RWPE1 (cell line): ENCODE data around the gene FREM1.

Source experiments
- CTCF ChIA-PET: fragments of 350-600 bp; sonication (Branson Sonifier 250); formaldehyde crosslinking; extraction: SDS; loops from one replicate; lab custom pipeline; 2021; lab: Yijun Ruan, JAX
- POLR2A ChIA-PET: fragments of 400-600 bp; formaldehyde crosslinking; extraction: SDS; loops from one replicate; lab custom pipeline; 2020; ENCODE audit warnings: antibody characterized with exemption; ENCODE audit not compliant: low non-redundant PET; lab: Yijun Ruan, JAX
- DNase-seq: peaks from one replicate; pipeline ENCODE4 v3.0.0; 2012; ENCODE audit warnings: low spot score
- H3K27ac ChIP-seq: fragments of 450-650 bp; 2 replicates; pipeline ENCODE4 v1.5.1; 2017
- TF ChIP-seq, protein P1 (sequence below): fragments of 450-650 bp; conservative IDR thresholded peaks from 2 replicates; pipeline ENCODE4 v1.5.1; 2017; ENCODE audit warnings: low read depth, mild to moderate bottlenecking

The FREM1 gene, protein sequence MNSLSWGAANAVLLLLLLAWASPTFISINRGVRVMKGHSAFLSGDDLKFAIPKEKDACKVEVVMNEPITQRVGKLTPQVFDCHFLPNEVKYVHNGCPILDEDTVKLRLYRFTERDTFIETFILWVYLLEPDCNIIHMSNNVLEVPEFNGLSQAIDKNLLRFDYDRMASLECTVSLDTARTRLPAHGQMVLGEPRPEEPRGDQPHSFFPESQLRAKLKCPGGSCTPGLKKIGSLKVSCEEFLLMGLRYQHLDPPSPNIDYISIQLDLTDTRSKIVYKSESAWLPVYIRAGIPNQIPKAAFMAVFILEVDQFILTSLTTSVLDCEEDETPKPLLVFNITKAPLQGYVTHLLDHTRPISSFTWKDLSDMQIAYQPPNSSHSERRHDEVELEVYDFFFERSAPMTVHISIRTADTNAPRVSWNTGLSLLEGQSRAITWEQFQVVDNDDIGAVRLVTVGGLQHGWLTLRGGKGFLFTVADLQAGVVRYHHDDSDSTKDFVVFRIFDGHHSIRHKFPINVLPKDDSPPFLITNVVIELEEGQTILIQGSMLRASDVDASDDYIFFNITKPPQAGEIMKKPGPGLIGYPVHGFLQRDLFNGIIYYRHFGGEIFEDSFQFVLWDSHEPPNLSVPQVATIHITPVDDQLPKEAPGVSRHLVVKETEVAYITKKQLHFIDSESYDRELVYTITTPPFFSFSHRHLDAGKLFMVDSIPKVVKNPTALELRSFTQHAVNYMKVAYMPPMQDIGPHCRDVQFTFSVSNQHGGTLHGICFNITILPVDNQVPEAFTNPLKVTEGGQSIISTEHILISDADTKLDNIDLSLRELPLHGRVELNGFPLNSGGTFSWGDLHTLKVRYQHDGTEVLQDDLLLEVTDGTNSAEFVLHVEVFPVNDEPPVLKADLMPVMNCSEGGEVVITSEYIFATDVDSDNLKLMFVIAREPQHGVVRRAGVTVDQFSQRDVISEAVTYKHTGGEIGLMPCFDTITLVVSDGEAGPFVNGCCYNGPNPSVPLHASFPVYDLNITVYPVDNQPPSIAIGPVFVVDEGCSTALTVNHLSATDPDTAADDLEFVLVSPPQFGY (N-terminal part only)

DNA sequence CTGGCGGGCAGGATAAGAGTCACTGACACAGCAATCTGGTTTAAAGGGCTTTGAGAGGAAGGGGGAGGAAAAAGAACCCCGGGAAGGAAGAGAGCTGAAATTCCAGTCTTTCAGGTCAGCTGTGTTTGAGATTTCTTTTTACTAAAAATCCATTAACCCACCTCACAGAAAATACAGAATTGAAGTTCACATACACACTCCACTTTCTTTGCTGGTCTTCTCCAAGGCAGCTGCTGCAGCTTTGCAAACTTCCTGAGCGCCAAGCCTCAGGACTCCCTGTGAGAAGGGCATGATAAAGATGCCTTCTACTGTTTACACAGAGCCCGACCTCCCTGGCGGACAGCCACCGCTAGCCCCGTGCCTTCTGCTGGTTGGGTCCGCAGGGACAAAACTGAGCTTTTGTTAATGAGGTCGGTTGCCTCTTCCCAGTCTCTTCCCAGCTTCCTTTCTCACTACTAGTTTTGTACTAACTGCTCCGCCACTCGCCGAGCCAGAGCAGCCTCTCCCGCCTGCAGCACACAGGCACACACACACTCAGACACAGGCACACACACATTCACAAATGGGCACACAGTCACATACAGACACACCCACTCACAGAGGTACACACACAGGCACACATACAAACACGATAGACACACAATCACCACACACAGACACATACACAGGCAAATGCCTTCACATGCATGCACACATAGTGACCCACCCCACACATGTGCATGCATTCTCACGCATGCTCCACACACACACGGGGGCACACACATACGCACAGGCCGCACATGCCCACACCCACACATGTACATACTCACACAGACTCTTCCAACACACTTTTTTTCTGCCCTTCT lies at the start of gene FREM1:
TSS of gene FREM1 (minus strand) at position 468 of the 845 bp plus-strand sequence. CDS start 41,451 bp downstream, outside the sequence.
- ChIA-PET CTCF (no interaction called here), POLR2A (no interaction called here)
- DNase-seq: no peak
- TF ChIP-seq, protein P1, sequence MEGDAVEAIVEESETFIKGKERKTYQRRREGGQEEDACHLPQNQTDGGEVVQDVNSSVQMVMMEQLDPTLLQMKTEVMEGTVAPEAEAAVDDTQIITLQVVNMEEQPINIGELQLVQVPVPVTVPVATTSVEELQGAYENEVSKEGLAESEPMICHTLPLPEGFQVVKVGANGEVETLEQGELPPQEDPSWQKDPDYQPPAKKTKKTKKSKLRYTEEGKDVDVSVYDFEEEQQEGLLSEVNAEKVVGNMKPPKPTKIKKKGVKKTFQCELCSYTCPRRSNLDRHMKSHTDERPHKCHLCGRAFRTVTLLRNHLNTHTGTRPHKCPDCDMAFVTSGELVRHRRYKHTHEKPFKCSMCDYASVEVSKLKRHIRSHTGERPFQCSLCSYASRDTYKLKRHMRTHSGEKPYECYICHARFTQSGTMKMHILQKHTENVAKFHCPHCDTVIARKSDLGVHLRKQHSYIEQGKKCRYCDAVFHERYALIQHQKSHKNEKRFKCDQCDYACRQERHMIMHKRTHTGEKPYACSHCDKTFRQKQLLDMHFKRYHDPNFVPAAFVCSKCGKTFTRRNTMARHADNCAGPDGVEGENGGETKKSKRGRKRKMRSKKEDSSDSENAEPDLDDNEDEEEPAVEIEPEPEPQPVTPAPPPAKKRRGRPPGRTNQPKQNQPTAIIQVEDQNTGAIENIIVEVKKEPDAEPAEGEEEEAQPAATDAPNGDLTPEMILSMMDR: no peak
- no peak within 1 kb of the TSS for H3K27ac ChIP-seq

DNA sequence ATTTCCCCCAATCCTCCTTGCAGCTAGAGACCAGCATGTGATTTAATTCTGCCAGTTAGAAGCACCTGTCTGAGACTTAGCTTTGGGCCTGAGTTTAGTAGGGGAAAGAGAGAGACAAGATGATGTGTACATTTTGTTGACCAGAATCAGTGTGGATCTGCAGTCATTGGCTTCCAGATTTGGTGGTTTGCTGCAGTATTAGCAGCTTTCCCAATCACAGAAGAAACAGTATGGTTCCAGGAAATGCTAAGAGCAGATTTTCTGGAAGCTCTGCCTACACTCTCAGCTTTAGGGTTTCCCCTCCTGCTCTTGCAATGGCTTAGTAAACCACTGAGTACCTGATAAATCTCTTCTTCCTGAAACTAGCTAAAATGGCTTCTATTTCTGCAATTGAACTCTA lies 48.8 kb upstream of the FREM1 start:
- POLR2A ChIA-PET: no interaction called here

DNA sequence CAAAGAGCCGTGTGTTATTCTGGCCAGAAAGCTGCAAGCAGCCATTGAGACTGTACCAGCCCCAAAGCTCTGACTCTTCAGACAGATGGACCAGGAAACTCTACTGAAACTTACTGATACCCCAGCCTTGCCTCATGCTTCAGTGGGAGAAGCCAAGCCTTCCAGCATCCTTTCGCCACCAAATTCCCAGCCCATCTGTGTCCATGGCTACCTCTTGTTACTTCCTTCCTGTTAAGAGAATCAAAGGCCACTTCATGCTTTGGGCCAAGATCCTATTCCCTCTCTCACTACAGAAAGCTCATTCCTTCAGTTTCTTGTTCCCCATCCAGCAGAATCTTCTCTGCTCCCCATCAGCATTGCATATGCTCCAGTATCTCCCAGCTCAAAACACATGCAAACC lies 46.9 kb upstream of the FREM1 start:
- TF ChIP-seq, protein P1: no peak
- POLR2A ChIA-PET: no interaction called here
- no peak for DNase-seq
- no peak overlapping the region for H3K27ac ChIP-seq
- CTCF ChIA-PET: interaction anchor here (0.6 kb wide), 1 partner anchor 200 kb away, joined by 3 read pairs; no protein-coding TSS in a partner anchor

More for the DNA sequence above, 48.8 kb upstream of the FREM1 start:
- TF ChIP-seq, protein P1: no peak
- CTCF ChIA-PET: no interaction called here
- DNase-seq: no peak
- H3K27ac ChIP-seq: no peak overlapping the region

DNA sequence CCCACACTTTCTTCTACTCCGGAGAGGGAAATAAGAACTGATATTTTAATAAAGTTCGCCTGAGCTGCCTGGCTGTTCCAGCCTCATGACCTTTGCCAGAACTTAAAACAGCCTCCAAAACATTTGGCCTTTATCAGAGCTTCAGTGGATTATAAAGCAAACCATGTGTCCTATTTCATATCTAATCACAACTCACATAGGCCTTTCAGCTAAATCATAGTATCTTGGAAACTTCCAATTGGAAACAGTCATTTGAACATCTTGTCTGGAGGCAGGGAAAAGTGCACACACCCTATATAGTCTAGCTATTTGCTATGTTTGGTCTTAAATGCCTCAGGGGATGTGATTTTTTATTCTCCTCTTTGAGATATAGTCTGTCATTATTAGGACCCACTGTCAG lies 46.0 kb upstream of the FREM1 start:
- CTCF ChIA-PET: no interaction called here
- no peak for DNase-seq
- no peak overlapping the region for H3K27ac ChIP-seq
- TF ChIP-seq, protein P1: no peak
- POLR2A ChIA-PET: no interaction called here

DNA sequence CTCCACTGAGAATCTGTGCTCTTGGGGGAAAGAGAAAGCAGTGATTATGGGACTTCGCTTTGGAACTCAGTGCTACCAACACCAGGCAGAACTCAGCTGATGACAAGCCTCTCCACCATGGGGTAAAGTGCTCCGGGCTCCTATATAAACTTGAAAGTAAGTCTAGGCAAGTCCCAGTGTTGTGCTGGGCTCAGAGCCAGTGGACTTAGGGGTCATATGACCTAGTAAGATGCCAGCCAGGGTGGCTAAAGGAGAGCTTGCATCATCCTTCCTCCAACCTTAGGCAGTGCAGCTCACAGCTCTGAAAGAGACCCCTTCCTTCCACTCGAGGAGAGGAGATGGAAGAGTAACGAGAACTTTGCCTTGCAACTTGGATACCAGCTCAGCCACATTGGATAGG lies 35.1 kb upstream of the FREM1 start:
- no peak overlapping the region for H3K27ac ChIP-seq
- ChIA-PET CTCF (no interaction called here), POLR2A (no interaction called here)
- DNase-seq: no peak
- TF ChIP-seq, protein P1: no peak
